ENCODE results near the gene FAM170B.

Gene FAM170B

GRCh38 chr10:49090696-49091380 is 43.0 kb downstream of the FAM170B start:
- H3K36me3 ChIP-seq (ENCODE audit: control insufficient read depth, insufficient read depth, low read length), result no peaks in the 10 kb centered on the region
- no peaks in the 10 kb centered on the region for H3K4me1 ChIP-seq (ENCODE audit: control insufficient read depth, insufficient read depth, low read length)
- H3K4me3 ChIP-seq (ENCODE audit: low read depth, low read length), result no peak overlapping the region
- peaks cover 10% of the 10 kb centered on the region for H3K27me3 ChIP-seq (ENCODE audit: control insufficient read depth, insufficient read depth, low read length)
- no peak overlapping the region for H3K9ac ChIP-seq (ENCODE audit: low read depth, low read length)
- no peaks in the 10 kb centered on the region for H3K9me3 ChIP-seq (ENCODE audit: control insufficient read depth, insufficient read depth, low read length)

GRCh38 chr10:49090189-49090575 is 43.6 kb downstream of the FAM170B start:
- Histone ChIP-seq H3K4me3 (ENCODE audit: low read depth, low read length) (no peak overlapping the region), H3K36me3 (ENCODE audit: control insufficient read depth, insufficient read depth, low read length) (no peaks in the 10 kb centered on the region), H3K4me1 (ENCODE audit: control insufficient read depth, insufficient read depth, low read length) (no peaks in the 10 kb centered on the region), H3K27me3 (ENCODE audit: control insufficient read depth, insufficient read depth, low read length) (peaks cover 10% of the 10 kb centered on the region), H3K9ac (ENCODE audit: low read depth, low read length) (no peak overlapping the region), H3K9me3 (ENCODE audit: control insufficient read depth, insufficient read depth, low read length) (no peaks in the 10 kb centered on the region)

- H3K36me3 ChIP-seq (ENCODE audit: control insufficient read depth, insufficient read depth, low read length), result no peaks in the 10 kb centered on the region
- peaks cover 10% of the 10 kb centered on the region for H3K27me3 ChIP-seq (ENCODE audit: control insufficient read depth, insufficient read depth, low read length)
- no peak overlapping the region for H3K4me3 ChIP-seq (ENCODE audit: low read depth, low read length)
- H3K4me1 ChIP-seq (ENCODE audit: control insufficient read depth, insufficient read depth, low read length), result no peaks in the 10 kb centered on the region
- no peak overlapping the region for H3K9ac ChIP-seq (ENCODE audit: low read depth, low read length)
- H3K9me3 ChIP-seq (ENCODE audit: control insufficient read depth, insufficient read depth, low read length), result no peaks in the 10 kb centered on the region
Observed at GRCh38 chr10:49089557-49090188, 44.1 kb downstream of the FAM170B start.

DNA sequence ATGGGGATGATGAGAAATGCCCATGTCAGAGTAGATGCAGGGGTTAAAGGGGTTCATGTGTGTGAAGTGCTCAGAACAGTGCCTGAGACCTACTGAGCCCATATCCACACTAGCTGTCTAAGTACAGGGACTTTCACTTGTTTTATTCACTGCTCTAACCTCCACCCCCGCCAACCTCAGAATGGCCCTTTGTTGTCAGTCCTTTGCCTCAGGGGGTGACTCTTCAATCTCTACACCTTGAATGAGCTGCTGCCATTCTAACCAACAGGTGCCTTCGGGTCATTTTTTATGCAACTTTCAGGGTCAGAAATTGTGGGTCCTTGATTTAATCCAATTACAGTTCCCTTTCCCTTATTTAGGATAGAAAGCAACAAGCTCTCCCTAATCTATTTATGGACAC is 44.7 kb downstream of the FAM170B start:
- H3K9me3 ChIP-seq (ENCODE audit: control insufficient read depth, insufficient read depth, low read length), result no peaks in the 10 kb centered on the region
- H3K27me3 ChIP-seq (ENCODE audit: control insufficient read depth, insufficient read depth, low read length), result peaks cover 10% of the 10 kb centered on the region
- no peaks in the 10 kb centered on the region for H3K4me1 ChIP-seq (ENCODE audit: control insufficient read depth, insufficient read depth, low read length)
- H3K36me3 ChIP-seq (ENCODE audit: control insufficient read depth, insufficient read depth, low read length), result no peaks in the 10 kb centered on the region
- no peak overlapping the region for H3K9ac ChIP-seq (ENCODE audit: low read depth, low read length)
- no peak overlapping the region for H3K4me3 ChIP-seq (ENCODE audit: low read depth, low read length)

DNA sequence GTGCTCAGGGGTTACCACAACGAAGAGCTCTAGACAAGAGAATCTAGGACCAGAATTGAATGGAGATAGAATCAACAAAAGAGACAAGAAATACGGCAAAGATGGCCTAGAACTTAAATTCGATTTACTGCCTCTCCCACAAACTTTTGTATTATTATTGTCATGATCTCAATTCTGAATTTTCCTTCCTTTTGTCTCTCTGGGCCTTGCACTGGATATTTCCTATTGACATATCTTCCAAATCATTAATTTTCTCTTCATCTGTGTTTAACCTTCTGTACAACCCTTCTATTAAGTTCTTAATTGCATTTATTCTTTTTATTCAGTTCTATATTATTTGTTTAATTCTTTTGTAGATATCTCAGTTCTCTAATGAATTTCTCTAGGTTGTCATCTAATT is 46.9 kb downstream of the FAM170B start:
- Histone ChIP-seq H3K4me1 (ENCODE audit: control insufficient read depth, insufficient read depth, low read length) (no peaks in the 10 kb centered on the region), H3K36me3 (ENCODE audit: control insufficient read depth, insufficient read depth, low read length) (no peaks in the 10 kb centered on the region), H3K27me3 (ENCODE audit: control insufficient read depth, insufficient read depth, low read length) (peaks cover 8% of the 10 kb centered on the region), H3K9me3 (ENCODE audit: control insufficient read depth, insufficient read depth, low read length) (no peaks in the 10 kb centered on the region), H3K4me3 (ENCODE audit: low read depth, low read length) (no peak overlapping the region), H3K9ac (ENCODE audit: low read depth, low read length) (no peak overlapping the region)

GRCh38 chr10:49083261-49083660 is 50.6 kb downstream of the FAM170B start:
- Histone ChIP-seq H3K4me1 (ENCODE audit: control insufficient read depth, insufficient read depth, low read length) (peaks cover 3% of the 10 kb centered on the region), H3K36me3 (ENCODE audit: control insufficient read depth, insufficient read depth, low read length) (no peaks in the 10 kb centered on the region), H3K9me3 (ENCODE audit: control insufficient read depth, insufficient read depth, low read length) (no peaks in the 10 kb centered on the region), H3K27me3 (ENCODE audit: control insufficient read depth, insufficient read depth, low read length) (no peaks in the 10 kb centered on the region), H3K4me3 (ENCODE audit: low read depth, low read length) (no peak overlapping the region), H3K9ac (ENCODE audit: low read depth, low read length) (no peak overlapping the region)

- H3K4me3 ChIP-seq (ENCODE audit: low read depth, low read length), result no peak overlapping the region
- H3K4me1 ChIP-seq (ENCODE audit: control insufficient read depth, insufficient read depth, low read length), result peaks cover 3% of the 10 kb centered on the region
- H3K27me3 ChIP-seq (ENCODE audit: control insufficient read depth, insufficient read depth, low read length), result no peaks in the 10 kb centered on the region
- no peak overlapping the region for H3K9ac ChIP-seq (ENCODE audit: low read depth, low read length)
- no peaks in the 10 kb centered on the region for H3K9me3 ChIP-seq (ENCODE audit: control insufficient read depth, insufficient read depth, low read length)
- H3K36me3 ChIP-seq (ENCODE audit: control insufficient read depth, insufficient read depth, low read length), result no peaks in the 10 kb centered on the region
Observed at GRCh38 chr10:49082766-49083165, 51.1 kb downstream of the FAM170B start.

GRCh38 chr10:49081547-49082275 is 52.1 kb downstream of the FAM170B start:
- H3K4me3 ChIP-seq (ENCODE audit: low read depth, low read length), result no peak overlapping the region
- no peaks in the 10 kb centered on the region for H3K27me3 ChIP-seq (ENCODE audit: control insufficient read depth, insufficient read depth, low read length)
- H3K36me3 ChIP-seq (ENCODE audit: control insufficient read depth, insufficient read depth, low read length), result no peaks in the 10 kb centered on the region
- H3K9me3 ChIP-seq (ENCODE audit: control insufficient read depth, insufficient read depth, low read length), result no peaks in the 10 kb centered on the region
- no peak overlapping the region for H3K9ac ChIP-seq (ENCODE audit: low read depth, low read length)
- H3K4me1 ChIP-seq (ENCODE audit: control insufficient read depth, insufficient read depth, low read length), result peaks cover 3% of the 10 kb centered on the region
